Bone marrow (tissue), 2 donors: ENCODE measurements around the gene RPAP3.

Experiments
- DNase-seq, 2 donors: peaks; one replicate each; lab custom pipeline; 2025; lab: John Stamatoyannopoulos, UW

The RPAP3 gene

GRCh38 chr12:47718531-47718930 lies 12.7 kb upstream of the RPAP3 start:
- DNase-seq, result no peak

- peak in 1 of 2 donors; percentile 94 for DNase-seq
Observed at GRCh38 chr12:47717443-47718193, 11.8 kb upstream of the RPAP3 start.

GRCh38 chr12:47717046-47717442 lies 11.2 kb upstream of the RPAP3 start:
- DNase-seq, result no peak

GRCh38 chr12:47715877-47716548 lies 10.2 kb upstream of the RPAP3 start:
- no peak for DNase-seq

- DNase-seq, result peak; percentile 30 to 80
Observed at GRCh38 chr12:47715393-47715876, 9.6 kb upstream of the RPAP3 start.

GRCh38 chr12:47714826-47715386 lies 9.1 kb upstream of the RPAP3 start:
- no peak for DNase-seq

DNA sequence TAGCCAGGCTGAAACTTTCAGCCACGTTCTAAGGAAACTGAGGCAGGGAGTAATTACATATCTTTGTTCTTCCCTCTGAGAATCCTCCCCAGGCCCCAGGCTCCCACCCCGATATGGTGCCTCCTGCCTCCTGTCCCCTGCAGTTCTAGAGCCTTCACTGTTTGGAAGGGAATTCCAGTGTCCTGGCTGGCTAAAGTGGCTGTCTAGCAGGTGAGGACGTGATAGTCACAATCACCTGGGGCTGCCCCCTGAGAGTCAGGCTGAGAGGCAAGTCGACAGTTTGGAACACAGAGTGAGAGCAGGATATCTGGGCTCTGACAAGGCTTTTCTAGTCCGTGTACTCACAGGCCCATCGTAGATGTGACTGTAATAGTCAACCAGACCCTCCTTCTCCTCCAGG lies 6.3 kb upstream of the RPAP3 start:
- DNase-seq, result no peak

- no peak for DNase-seq
Observed at GRCh38 chr12:47711448-47711847, 5.6 kb upstream of the RPAP3 start.

DNA sequence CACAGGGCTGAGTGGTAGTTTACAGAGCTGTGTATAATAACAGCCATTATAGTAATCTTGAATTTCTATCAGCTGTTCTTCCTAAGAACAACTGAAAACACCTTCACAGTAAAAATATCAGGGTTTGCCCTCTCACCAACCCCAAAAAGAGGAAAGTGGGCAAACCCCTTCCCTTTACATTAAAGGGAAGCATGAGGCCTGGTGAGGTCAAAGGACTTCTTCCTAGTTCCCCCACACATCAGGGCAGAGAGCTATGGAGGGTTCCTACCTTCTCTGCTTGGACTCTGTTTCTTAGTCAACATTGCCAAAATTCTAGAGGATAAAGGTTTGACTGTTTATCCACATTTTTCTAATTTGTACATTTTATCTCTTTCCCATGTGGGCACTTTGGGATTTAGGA lies 4.4 kb upstream of the RPAP3 start:
- no peak for DNase-seq

GRCh38 chr12:47709671-47710070 lies 3.8 kb upstream of the RPAP3 start:
- peak in 1 of 2 donors; percentile 83 for DNase-seq

DNA sequence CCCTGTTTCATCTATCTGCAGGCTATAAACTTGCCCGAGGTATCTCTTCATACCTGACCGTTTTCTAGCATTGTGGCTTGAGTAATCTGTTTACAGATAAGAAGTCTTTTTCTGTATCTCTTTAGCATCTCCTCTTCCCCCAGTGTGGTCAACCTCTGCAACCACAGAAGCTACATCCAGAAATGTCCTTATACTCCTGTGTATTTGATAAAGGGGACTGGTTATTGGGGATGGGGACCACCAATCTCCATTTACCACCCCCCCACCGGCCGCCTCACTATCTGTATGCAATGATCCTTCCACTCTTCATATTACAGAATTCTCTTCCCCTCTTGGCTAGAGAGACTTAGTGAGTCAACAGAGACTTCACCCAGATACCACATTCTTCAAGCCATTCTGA lies 3.4 kb upstream of the RPAP3 start:
- no peak for DNase-seq

DNA sequence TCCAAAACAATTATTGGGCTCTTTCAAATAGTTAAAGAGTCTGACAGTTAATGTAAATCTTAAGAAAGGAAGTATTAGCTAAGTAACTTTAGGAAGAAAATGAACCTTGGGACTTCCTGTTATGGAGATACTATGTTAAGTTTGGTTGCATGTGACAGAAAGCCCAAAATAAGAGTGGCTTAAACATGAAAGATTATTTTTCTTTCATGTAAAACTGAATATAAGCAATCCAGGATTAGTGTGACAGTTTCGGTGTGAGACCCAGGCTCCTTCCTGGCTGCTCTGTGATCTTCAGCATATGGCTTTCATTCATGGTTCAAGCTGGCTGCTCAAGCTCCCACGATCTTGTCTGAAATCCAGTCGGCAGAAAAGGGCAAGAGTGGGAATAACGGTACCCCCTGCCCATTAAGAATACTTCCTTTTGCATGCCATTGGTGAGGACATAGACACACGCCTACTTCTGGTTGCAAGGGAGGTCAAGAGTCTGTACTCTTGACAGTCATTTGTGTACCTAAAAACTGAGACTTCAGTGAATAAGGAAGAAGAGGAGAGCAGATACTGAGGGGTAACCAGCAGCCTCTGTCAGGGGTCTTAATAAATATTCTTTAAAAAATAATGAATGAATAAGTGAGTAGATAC lies 2.2 kb upstream of the RPAP3 start:
- no peak for DNase-seq

- no peak for DNase-seq
Observed at GRCh38 chr12:47707355-47707754, 1.5 kb upstream of the RPAP3 start.

GRCh38 chr12:47705229-47705565 lies 633 bp downstream of the RPAP3 start:
- no peak for DNase-seq

DNA sequence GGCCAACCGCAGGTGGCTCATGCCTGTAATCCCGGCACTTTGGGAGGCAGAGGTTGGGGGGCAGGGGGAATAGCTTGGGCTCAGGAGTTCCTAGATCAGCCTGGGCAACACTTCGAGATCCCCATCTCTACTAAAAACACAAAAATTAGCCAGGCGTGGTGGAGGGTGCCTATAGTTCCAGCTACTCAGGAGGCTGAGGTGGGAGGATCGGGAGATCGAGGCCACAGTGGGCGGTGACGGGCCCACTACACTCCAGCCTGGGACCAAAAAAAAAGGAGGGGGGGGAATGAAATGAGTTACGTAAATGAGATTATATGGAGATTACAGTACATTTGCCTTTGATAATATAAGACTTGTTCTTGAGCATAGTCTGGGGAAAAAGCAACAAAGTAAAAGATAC lies 1.1 kb downstream of the RPAP3 start:
- DNase-seq, result no peak

GRCh38 chr12:47700263-47700662 lies 5.6 kb downstream of the RPAP3 start:
- DNase-seq, result no peak

DNA sequence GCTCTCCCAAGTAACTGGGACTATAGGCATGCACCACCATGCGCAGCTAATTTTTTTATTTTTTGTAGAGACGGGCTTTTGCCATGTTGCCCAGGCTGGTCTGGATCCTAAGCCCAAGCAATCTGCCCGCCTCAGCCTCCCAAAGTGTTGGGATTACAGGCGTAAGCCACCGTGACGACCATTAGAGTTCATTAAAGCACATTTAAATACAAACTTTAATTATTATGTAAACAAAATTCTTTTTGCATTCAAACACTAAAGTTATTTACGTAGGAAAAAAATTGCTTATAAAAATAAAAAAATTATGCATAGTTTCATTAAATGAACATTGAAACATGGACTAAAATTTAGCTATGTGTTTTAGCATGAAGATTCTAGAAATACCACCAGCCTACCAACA lies 7.2 kb downstream of the RPAP3 start:
- no peak for DNase-seq

DNA sequence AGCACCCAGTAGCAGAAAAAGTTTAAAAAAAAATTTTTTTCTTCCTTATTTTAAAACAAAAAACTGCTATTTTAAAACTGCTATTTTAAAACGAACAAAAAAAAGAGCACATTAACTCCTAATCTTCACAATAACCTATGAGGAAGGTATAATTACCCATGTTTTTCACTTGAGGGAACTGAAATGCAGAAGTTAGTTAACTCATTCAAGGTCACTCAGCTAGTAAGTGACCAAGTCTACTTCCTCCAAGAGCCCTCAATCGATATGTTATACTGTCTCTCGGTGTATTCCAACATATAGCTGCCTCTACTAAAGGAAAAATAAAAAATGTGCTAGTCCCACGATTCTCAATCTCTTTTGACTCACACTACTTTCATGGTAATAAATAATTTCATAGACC lies 7.8 kb downstream of the RPAP3 start:
- peak in 1 of 2 donors; percentile 2 for DNase-seq

GRCh38 chr12:47689215-47689614 lies 16.6 kb downstream of the RPAP3 start:
- no peak for DNase-seq

DNA sequence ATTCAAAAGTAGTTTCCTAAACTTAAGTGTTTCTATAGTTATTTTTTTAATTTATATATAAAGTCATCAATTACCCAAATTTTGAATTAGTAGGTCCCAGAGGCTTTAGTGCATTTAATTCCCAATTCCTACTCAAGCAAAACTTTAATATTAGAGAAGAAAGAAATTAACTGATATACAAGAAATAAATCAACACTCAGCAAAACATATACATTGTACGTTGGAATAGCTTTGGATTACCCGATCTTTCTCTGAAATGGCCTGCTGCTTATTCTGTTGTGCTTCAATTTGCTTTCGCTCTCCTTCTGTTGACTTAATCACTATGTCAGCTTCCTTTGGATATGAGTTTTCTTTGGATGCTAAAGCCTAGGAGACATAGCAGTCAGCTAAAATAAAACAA lies 18.2 kb downstream of the RPAP3 start:
- no peak for DNase-seq

GRCh38 chr12:47686645-47687240 lies 19.1 kb downstream of the RPAP3 start:
- peak in 1 of 2 donors; percentile 21 for DNase-seq

DNA sequence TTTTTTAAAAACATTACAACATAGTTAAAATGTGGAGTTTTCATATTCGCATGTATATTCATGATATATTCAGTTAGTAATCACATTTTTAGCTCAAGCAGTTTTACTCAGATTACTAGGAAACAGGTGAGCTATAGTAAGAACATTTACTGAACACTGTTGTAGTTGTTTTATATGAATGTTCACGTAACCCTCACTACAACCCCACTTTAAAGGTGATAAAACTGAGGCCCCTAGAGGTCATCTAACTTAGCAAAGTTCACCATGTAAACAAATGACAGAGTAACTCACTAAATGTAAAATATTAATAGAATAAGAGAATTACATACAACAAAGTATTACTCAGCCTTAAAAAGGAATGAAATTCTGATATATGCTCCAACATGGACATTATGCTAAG lies 26.0 kb downstream of the RPAP3 start:
- no peak for DNase-seq
